GM12872 (cell line): ENCODE results near the gene ZNF764.

Source experiments
- CTCF ChIP-seq: IDR thresholded peaks from 3 replicates; pipeline ENCODE4 v1.5.1; 2011; ENCODE audit warnings: low read depth, mild to moderate bottlenecking, low read length, moderate library complexity; ENCODE audit not compliant: insufficient read depth

ZNF764 gene

GRCh38 chr16:30518552-30518951, 39.6 kb downstream of the ZNF764 start:
- TF ChIP-seq CTCF: no peak

- no peak for TF ChIP-seq CTCF
These were observed 42.9 kb downstream of the ZNF764 start for GRCh38 chr16:30515275-30515674.

GRCh38 chr16:30511509-30511908, 46.7 kb downstream of the ZNF764 start:
- no peak for TF ChIP-seq CTCF

- no peak for TF ChIP-seq CTCF
These were observed 47.7 kb downstream of the ZNF764 start for GRCh38 chr16:30510376-30510938.

GRCh38 chr16:30509081-30509765, 49.0 kb downstream of the ZNF764 start:
- no peak for TF ChIP-seq CTCF
